Measurements from ENCODE around the gene SLC44A1. TPM values are rescaled to one million over a fixed set of nuclear protein-coding genes. Genes with fewer than 3 reads are reported as not detected.

Gene SLC44A1
- total and polyA plus RNA-seq, 2 of the 13 experiments (the other 11 are each of a cell fraction or from before 2014, with no cell fraction given) = 21.4 to 40.8 TPM

DNA sequence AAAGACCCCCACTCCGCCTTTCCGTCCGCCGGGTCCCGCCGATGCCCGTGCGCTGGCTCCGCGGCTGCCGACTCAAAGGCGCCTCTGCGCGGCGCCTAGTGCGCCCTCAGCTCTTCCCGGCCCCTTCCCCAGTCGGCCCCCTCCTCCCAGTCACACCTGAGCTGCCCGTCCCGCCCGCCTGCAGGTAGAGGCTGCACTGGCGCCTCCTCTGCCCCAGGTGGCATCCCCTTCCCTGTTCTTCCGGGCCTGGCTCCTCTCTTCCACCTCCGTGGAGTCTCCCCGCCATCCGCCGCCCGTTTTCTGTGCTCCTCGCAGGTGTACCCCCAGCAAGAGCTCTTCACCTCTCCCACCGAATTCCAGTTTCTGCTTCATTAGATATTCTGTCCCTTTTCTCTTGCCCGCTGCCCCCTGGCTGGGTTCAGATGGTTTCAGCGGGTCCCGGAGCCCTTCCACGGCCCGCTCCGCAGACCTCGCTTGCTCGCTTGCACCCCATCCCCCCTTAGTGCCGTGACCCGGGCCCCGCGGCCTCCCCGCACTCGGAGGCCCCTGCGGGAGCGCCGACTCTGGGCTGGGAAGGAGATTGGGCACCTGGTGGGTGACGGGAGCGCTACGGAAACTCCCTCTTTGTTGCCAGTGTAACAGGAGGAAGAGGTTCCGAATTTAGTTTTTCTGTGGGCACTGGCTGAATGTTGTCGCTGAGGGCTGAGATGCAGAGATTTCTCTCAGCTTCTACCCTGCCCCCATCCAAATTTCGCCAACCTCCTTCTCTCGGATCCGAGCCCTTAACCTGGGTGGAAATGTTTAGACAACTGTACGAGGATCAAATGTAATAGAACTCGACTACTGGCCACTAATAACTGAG, 809 bp downstream of the SLC44A1 start (continued):
- no peak for TF ChIP-seq ZNF142 (CRISPR knock-in tag; IDR thresholded peaks at IDR 0.05)
- TF ChIP-seq ZSCAN30 (CRISPR knock-in tag; IDR thresholded peaks at IDR 0.05) = no peak
- no peak for TF ChIP-seq ZFP90 (CRISPR knock-in tag; IDR thresholded peaks at IDR 0.05; ENCODE audit: borderline replicate concordance)
- no peak for TF ChIP-seq ZNF256 (CRISPR knock-in tag; conservative IDR thresholded peaks at IDR 0.05)
- peak; percentile 69 for TF ChIP-seq FOXC1 (CRISPR knock-in tag; IDR thresholded peaks at IDR 0.05; ENCODE audit: borderline replicate concordance)
- no peak for TF ChIP-seq KLF15 (CRISPR knock-in tag; IDR thresholded peaks at IDR 0.05; ENCODE audit: borderline replicate concordance)
- TF ChIP-seq EZH2 (conservative IDR thresholded peaks at IDR 0.05; ENCODE audit: low read depth, low read length) = no peak
- TF ChIP-seq, protein P1, sequence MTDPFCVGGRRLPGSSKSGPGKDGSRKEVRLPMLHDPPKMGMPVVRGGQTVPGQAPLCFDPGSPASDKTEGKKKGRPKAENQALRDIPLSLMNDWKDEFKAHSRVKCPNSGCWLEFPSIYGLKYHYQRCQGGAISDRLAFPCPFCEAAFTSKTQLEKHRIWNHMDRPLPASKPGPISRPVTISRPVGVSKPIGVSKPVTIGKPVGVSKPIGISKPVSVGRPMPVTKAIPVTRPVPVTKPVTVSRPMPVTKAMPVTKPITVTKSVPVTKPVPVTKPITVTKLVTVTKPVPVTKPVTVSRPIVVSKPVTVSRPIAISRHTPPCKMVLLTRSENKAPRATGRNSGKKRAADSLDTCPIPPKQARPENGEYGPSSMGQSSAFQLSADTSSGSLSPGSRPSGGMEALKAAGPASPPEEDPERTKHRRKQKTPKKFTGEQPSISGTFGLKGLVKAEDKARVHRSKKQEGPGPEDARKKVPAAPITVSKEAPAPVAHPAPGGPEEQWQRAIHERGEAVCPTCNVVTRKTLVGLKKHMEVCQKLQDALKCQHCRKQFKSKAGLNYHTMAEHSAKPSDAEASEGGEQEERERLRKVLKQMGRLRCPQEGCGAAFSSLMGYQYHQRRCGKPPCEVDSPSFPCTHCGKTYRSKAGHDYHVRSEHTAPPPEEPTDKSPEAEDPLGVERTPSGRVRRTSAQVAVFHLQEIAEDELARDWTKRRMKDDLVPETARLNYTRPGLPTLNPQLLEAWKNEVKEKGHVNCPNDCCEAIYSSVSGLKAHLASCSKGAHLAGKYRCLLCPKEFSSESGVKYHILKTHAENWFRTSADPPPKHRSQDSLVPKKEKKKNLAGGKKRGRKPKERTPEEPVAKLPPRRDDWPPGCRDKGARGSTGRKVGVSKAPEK (CRISPR knock-in tag; IDR thresholded peaks at IDR 0.05; ENCODE audit: borderline replicate concordance) = peak; percentile 46; the same call in 1 of the 2 replicates
- peak; percentile 51; the same call in 1 of the 2 replicates for TF ChIP-seq ZNF383 (CRISPR knock-in tag; IDR thresholded peaks at IDR 0.05; ENCODE audit: borderline replicate concordance)
- TF ChIP-seq MBNL3 (CRISPR knock-in tag; conservative IDR thresholded peaks at IDR 0.05) = no peak
- TF ChIP-seq ZNF747 (CRISPR knock-in tag; IDR thresholded peaks at IDR 0.05; ENCODE audit: borderline replicate concordance) = no peak
- TF ChIP-seq PHF8 (CRISPR knock-in tag; IDR thresholded peaks at IDR 0.05) = peak; percentile 71
- no peak for TF ChIP-seq ZNF570 (CRISPR knock-in tag; IDR thresholded peaks at IDR 0.05; ENCODE audit: borderline replicate concordance)
- peak; percentile 20; the same call in 1 of the 2 replicates for TF ChIP-seq MIER3 (CRISPR knock-in tag; IDR thresholded peaks at IDR 0.05; ENCODE audit: borderline replicate concordance)
- TF ChIP-seq, protein P2, sequence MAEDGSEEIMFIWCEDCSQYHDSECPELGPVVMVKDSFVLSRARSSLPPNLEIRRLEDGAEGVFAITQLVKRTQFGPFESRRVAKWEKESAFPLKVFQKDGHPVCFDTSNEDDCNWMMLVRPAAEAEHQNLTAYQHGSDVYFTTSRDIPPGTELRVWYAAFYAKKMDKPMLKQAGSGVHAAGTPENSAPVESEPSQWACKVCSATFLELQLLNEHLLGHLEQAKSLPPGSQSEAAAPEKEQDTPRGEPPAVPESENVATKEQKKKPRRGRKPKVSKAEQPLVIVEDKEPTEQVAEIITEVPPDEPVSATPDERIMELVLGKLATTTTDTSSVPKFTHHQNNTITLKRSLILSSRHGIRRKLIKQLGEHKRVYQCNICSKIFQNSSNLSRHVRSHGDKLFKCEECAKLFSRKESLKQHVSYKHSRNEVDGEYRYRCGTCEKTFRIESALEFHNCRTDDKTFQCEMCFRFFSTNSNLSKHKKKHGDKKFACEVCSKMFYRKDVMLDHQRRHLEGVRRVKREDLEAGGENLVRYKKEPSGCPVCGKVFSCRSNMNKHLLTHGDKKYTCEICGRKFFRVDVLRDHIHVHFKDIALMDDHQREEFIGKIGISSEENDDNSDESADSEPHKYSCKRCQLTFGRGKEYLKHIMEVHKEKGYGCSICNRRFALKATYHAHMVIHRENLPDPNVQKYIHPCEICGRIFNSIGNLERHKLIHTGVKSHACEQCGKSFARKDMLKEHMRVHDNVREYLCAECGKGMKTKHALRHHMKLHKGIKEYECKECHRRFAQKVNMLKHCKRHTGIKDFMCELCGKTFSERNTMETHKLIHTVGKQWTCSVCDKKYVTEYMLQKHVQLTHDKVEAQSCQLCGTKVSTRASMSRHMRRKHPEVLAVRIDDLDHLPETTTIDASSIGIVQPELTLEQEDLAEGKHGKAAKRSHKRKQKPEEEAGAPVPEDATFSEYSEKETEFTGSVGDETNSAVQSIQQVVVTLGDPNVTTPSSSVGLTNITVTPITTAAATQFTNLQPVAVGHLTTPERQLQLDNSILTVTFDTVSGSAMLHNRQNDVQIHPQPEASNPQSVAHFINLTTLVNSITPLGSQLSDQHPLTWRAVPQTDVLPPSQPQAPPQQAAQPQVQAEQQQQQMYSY (CRISPR knock-in tag; IDR thresholded peaks at IDR 0.05) = no peak
- no peak for TF ChIP-seq REL (CRISPR knock-in tag; conservative IDR thresholded peaks at IDR 0.05)
